HG03571 (cell line): ENCODE data around the gene CDY1.
"Not testable (repeated sequence)": the region's sequence is repeated elsewhere in the genome, so short reads cannot be mapped to it uniquely, and the experiment has no call there.

Source experiments
- ATAC-seq: cut with Tn5 transposase; IDR thresholded peaks from one replicate; pipeline ENCODE4 v1.9.1; 2021; ENCODE audit not compliant: unreplicated experiment

CDY1 gene, protein sequence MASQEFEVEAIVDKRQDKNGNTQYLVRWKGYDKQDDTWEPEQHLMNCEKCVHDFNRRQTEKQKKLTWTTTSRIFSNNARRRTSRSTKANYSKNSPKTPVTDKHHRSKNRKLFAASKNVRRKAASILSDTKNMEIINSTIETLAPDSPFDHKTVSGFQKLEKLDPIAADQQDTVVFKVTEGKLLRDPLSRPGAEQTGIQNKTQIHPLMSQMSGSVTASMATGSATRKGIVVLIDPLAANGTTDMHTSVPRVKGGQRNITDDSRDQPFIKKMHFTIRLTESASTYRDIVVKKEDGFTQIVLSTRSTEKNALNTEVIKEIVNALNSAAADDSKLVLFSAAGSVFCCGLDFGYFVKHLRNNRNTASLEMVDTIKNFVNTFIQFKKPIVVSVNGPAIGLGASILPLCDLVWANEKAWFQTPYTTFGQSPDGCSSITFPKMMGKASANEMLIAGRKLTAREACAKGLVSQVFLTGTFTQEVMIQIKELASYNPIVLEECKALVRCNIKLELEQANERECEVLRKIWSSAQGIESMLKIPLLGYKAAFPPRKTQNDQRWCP

DNA sequence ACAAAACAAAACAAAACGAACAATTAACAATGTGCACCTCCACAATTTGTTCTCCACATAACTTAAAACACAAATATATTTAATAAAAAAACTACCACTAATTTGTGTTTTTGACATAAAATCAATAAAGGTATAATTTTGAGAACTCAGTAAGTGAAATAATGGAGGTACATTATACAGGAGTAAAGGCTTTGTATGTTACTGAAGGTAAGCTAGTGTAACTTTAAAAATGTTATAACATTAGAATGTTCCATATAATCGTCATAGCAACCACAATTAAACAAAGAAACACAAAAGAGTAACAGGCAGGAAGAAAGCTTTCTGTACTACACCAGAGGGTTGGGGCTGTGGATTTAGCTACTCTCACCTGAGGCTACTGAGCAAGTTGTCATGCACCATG lies at the start of gene CDY1:
TSS of gene CDY1 (plus strand) at position 301 of the 400 bp plus-strand sequence. CDS start 326 bp downstream, outside the sequence.
- not testable (repeated sequence) for ATAC-seq

DNA sequence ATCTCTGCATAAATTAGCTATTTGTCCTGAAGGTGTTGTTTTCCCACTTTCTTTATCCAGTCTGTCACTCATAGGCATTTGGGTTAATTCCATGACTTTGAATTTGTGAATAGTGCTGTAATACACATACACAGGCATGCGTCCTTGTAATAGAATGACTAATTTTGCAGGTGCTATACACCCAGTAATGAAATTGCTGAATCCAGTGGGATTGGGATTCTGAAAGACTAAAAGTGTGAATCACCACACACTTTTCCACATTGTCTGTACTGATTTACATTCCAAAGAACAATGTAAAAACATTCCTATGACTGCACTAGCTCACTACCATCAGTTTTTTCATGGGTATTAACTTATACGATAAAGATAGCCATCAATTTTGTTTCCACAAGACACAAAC lies 28.6 kb upstream of the CDY1 start:
- not testable (repeated sequence) for ATAC-seq

DNA sequence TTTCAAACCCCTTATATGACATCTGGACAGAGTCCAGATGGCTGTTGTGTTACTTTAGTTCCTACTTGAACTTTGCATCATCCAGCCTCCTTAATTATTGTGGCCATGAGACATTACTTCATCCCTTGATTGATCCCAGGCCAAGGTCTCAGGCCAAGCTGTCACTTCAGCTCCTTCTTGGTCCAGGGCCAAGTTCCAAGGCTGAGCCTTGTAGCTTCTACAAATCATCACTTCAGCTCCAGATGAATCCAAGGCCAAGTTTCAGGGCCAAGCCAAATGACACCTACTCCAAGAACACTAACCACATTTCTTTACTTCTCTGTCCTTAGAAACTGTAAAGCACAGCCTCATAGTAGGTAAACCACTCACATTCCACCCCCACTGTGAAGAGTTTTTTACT lies 1.7 kb upstream of the CDY1 start:
- not testable (repeated sequence) for ATAC-seq

DNA sequence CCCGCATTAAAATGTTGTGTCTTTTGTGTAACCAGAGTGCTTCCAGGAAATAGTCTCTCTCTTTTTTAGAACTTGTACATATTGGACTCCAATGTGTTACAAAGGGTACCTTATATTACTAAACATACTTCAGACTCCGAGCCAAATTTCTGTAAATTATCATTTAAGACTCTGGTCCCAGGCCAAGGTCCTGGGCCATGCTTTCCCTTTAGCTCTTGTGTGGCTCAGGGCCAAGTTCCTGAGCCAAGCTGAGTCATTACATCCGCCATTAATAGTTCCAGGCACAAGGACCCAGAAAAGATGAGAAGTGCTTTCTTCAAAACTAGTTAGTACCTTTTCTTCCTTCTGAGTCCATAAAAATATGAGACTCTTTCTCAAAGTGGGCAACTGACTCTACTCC lies 4.6 kb downstream of the CDY1 start:
- not testable (repeated sequence) for ATAC-seq

DNA sequence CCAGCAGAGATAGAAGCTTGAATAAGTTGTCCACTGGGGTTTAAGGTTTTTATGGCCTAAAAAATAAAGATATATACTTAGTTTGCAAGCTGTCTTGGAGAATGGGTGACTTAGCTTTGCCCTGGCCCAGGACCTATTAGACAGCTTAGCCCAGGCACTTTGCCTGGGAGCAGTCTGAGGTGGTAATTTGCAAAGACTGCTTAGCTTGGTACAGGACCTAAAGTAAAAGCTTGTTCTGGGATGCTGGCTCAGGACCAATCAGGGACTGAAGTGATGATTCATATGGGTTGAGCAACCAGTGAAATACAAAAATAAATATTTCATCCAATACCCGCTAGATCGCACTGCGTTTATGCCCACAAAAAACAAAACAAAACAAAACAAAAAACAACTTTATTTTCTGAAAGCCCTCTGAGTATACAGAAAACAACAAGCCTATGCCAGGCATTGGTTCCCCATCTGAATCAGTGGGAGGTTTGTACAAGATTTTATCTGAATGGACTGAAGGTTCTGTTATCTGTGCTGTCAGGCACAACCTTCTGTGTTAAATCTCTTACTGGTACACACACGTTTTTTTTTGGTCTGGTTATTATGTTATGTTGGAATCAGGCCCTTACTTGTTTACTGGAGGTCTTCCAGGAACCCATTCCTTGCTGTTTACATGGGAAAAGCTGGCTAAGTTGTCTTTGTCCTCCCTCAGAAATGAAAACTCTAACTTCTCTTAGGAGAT lies 8.6 kb downstream of the CDY1 start:
- ATAC-seq = not testable (repeated sequence)

DNA sequence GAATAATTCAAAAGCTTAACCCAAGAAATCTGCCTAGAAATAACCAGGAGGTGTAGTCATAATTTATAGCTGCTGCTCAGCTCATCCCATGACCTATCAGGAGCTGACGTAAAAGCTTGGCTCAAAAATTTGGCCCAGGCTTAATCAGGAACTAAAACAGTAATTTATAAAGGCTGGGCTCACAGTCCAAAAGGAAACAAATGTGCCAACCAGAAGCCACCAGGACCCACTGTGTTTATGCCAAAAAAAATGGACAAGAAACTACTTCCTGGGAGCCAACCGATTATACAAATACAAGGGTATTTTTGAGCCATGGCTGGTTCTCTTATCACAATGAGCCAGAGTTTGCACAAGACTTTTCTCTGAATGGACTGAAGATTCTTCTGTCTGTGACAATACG lies 17.9 kb downstream of the CDY1 start:
- not testable (repeated sequence) for ATAC-seq

DNA sequence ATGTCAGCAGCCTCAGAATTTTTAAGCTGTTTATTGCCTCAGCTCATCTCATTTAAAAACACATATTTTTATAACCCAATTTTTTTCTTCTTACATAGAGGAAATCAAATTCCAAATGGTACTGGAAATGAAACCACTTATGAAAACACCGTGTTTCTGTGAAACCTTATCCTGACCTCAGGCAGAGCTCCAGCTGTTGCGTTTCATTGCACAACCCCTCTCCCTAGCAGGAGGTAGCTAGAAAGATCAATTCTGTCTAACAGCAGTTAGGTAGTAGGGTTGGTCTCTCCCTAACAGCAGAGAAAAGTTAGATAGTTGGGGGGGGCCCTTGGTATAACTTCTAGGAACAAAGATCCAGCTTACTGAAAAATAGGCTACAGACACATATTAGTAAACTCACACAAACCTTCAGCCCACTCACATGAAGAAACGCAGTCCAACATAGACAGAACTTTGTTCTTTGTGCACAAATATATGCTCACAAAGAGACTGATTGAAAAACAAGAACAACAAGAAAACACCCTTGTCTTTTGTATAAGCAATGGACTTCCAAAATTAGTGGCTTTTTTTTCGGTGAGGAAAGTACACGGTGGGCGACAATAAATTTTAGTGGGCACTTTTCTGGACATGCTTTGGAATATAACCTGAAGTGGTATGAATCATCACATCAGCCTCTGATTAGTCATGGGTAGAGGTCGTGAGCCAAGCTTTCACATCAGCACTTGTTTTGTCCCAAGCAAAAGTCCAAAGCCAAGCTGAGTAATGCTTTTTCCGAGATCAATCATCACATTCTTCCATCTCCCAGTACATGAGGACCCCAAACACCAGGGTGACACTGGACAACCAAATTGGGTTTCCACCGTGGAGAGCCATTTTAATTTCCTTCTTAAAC lies 21.4 kb downstream of the CDY1 start:
- not testable (repeated sequence) for ATAC-seq
